ENCODE measurements around the gene SLC9C2.
"Not testable (repeated sequence)": the region's sequence is repeated elsewhere in the genome, so short reads cannot be mapped to it uniquely, and the experiment has no call there.

Gene SLC9C2

DNA sequence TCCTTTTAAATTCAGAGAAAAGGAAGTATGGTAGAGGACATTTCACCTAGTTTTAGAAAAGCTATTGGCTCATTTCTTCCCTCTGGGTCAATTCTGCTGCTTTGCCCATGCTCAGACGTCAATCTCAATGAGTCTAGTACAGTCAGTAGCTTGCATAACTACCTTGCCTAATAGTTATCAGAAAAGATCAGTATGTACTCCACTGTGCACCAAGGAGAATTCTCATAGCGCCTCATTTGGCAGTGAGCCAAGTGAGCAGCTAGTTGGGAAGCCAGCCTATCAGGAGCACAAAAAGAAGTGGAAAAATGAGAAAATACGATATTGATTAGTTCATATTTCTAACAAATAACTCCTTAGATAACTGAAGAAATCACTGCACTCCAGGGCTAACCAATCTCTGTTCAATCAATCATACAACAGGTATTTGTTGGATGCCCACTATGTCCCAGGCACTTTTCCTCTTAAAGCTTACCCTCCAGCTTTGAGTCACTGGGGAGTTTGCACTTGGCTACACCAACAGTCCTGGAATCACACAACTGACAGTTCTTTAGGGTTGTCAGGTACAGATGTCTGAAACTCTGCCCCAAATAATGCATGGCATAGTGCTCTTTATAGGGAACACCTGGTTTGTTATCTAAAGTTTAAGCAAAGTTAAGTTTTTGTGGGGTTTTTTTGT lies 75.6 kb downstream of the SLC9C2 start:
- no peak for DNase-seq (ENCODE audit: insufficient read length, low spot score)
- FAIRE-seq: no peak
- no peak for TF ChIP-seq POLR2A (IDR thresholded peaks at IDR 0.05; ENCODE audit: low read depth, low read length)

DNA sequence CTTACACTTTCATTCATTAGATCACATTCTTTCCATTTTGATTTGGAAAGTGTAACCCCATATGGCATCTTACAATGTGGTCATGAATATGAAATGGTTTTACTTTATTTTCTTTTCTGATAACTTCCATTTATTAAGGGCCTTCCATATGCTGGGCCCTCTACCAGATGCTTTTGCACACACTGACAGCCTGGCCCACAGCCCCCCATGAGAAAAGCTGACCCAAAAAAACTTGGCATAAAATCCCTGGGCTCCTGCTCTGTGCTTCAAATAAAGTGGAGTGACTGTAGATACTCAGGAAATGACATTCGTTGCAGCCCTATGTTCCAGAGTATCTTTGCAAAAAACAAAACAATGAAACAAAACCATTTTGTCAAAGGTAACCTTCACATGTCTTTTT lies 76.9 kb downstream of the SLC9C2 start:
- DNase-seq (ENCODE audit: insufficient read length, low spot score) (no peak), FAIRE-seq (no peak)
- no peak for TF ChIP-seq POLR2A (IDR thresholded peaks at IDR 0.05; ENCODE audit: low read depth, low read length)

DNA sequence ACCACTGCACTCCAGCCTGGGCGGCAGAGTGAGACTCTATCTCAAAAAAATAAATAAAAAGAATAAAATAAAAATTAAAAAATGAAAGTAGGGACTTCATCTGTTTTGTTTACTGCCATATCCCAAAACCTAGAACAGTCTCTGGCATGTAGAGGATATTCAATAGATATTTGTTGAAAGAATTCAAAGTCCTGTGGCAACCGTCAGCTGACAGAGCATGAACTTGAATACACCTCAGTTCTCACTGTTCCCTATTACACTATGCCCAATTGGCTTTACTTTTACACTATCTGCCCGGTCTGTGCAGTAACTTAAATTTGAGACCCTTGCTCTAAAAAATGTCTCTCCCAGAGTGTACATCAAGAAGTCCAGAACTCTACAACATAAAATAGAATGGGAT lies 79.5 kb downstream of the SLC9C2 start:
- FAIRE-seq: no peak
- TF ChIP-seq POLR2A (IDR thresholded peaks at IDR 0.05; ENCODE audit: low read depth, low read length): no peak

DNA sequence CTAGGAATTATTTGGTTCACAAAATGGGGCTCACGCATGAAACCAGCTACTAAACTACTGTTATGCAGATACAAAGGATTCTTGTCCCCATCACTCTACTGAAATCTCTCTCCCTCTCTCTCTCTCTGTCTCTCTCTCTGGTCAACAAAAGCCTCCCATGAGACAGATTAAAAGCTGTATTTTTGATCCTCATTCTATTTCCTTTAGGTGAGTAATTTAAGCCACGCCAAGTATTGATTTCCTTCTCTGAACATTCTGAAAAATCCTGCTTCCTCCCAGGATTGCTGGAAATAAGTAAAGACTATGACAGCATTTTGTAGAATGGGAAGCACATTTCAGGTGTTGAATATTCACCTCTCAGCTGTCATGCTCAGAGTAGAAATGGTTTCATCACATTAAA lies 82.1 kb downstream of the SLC9C2 start:
- FAIRE-seq: no peak
- no peak for DNase-seq (ENCODE audit: insufficient read length, low spot score)
- no peak for TF ChIP-seq POLR2A (IDR thresholded peaks at IDR 0.05; ENCODE audit: low read depth, low read length)

More for the DNA sequence above, 79.5 kb downstream of the SLC9C2 start:
- no peak for DNase-seq (ENCODE audit: insufficient read length, low spot score)

DNA sequence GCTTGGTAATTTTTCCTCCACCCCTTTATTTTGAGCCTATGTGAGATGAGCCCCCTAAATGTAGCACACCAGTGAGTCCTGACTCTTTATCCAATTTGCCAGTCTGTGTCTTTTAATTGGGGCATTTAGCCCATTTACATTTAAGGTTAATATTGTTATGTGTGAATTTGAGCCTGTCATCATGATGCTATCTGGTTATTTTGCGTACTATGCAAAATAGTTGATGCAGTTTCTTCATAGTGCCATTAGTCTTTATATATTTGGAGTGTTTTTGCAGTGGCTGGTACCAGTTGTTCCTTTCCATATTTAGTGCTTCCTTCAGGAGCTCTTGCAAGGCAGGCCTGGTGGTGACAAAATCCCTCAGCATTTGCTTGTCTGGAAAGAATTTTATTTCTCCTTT lies 88.4 kb downstream of the SLC9C2 start:
- not testable (repeated sequence) for FAIRE-seq; DNase-seq (ENCODE audit: insufficient read length, low spot score)

DNA sequence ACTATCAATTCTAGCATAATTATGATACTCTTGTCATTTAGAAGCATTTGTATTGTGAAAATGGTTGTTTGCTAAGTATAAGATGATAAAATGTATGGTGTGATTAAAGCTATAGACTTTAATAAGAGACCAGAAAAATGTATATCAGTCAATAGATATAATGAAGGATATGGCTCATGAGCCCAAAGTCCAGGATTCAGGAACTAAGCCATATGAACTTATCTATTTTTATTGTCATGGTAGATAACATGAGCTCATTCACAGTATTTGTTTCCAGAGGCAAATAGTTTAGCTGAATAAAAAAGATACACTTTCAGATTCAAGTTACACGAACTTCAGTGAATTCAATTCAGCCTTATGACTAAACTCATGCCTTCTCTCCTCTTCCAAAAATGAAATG lies 93.1 kb downstream of the SLC9C2 start:
- FAIRE-seq: no peak
- no peak for TF ChIP-seq POLR2A (IDR thresholded peaks at IDR 0.05; ENCODE audit: low read depth, low read length)
- DNase-seq (ENCODE audit: insufficient read length, low spot score): no peak

DNA sequence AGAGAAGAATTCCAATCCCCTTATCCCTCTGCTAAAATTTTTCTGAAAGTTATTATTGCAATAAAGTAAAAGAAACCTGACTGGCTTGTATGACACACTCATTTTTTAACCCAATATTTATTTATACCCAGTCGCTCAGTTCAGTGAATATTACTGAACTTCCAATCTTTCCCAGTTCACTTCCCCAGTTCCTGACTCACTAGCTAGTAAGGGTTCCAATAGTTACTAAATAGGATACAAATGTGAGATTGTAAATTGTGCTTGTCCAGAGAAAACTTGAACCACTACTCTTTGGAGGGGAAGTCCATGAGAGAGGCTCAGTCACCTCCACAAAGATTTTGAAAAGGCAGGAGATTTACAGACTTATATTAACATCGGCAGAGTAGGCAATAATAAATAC lies 94.3 kb downstream of the SLC9C2 start:
- FAIRE-seq: no peak
- DNase-seq (ENCODE audit: insufficient read length, low spot score): no peak
- no peak for TF ChIP-seq POLR2A (IDR thresholded peaks at IDR 0.05; ENCODE audit: low read depth, low read length)

DNA sequence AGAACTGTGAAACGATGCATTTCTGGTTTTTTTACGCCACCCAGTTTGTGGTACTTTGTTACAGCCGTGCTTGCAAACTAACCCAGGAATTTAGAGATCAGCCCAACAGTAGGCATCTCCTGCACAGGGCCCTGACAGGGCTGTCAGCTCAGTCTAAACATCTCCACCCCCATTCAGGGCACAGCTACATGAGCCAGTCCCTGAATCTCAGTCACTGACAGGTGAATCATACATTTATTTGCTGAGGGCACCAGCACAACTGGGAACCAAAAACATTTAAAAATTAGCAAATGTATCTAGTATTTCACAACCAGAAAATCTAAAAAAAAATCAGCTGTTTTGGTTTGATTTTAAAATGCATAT lies 95.0 kb downstream of the SLC9C2 start:
- DNase-seq (ENCODE audit: insufficient read length, low spot score): peak; percentile 28
- TF ChIP-seq POLR2A (IDR thresholded peaks at IDR 0.05; ENCODE audit: low read depth, low read length): no peak
- peak; percentile 66 for FAIRE-seq

DNA sequence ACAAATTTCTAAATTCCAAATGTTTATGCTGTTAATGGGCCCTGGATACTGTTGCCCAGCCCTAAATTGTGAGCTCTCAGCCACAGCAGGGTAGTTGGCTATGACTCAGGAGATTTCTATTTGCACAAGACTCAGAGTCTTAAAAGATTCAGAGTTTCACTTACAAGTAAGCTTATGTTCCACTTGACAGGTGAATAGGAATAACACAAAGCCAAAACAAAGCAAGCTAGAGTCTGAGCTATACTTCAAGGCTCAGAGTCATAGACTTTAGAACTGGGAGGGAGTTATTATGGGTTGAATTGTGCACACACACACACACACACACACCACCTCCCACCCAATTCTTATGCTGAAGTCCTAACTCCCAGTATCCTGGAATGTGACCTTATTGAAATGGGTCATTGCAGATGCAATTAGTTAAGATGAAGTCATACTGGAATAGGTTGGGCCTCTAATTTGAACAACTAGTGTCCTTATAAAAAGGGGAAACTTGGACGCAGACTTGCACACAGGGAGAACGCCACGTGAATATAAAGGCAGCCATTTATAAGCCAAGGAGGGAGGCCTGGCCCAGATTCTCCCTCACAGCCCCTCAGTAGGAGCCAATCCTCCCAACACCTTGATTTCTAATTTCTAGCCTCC lies 95.5 kb downstream of the SLC9C2 start:
- DNase-seq (ENCODE audit: insufficient read length, low spot score) (peak; percentile 19), FAIRE-seq (peak; percentile 43)

DNA sequence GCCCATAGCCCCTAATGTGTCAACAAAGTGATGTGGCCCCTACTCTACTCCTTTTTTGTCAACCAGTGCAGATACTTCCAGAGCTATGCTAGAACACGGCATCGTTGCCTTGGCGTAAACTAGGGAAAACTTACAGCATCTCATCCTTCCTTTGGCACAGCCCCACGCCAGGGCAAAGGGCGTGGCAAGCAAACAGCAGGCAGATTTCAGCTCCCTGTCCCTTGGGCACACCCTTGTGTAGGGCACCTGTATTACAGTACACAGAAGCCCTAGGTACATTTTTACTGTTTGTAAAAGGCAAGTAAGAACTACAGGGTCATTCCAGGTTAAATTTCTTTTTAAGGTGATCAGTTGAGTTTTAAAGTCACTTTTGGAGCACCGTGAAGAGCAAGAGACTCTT lies 96.4 kb downstream of the SLC9C2 start:
- DNase-seq (ENCODE audit: insufficient read length, low spot score): peak; percentile 18
- TF ChIP-seq POLR2A (IDR thresholded peaks at IDR 0.05; ENCODE audit: low read depth, low read length): no peak
- FAIRE-seq: no peak

More for the DNA sequence above, 95.5 kb downstream of the SLC9C2 start:
- TF ChIP-seq POLR2A (IDR thresholded peaks at IDR 0.05; ENCODE audit: low read depth, low read length): no peak

DNA sequence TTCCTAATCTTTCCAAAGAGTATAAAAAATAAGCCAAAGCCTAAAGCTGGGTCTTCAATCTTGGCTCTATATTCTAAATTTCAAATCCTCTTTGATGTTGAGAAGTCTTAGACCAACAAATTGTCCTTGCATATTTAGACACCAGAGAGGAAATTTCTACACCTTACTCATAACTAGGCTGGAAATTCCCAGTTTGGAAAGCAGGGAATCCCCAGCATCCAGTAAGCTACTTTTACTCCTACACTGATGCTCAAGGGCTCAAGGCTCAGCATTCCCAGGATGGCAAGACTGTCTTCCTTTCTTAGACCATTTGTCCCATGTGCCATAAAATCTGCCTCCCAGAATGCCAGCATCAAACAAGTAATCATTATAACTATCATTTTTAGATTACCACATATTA lies 97.5 kb downstream of the SLC9C2 start:
- DNase-seq (ENCODE audit: insufficient read length, low spot score): no peak
- FAIRE-seq: no peak
- TF ChIP-seq POLR2A (IDR thresholded peaks at IDR 0.05; ENCODE audit: low read depth, low read length): no peak

DNA sequence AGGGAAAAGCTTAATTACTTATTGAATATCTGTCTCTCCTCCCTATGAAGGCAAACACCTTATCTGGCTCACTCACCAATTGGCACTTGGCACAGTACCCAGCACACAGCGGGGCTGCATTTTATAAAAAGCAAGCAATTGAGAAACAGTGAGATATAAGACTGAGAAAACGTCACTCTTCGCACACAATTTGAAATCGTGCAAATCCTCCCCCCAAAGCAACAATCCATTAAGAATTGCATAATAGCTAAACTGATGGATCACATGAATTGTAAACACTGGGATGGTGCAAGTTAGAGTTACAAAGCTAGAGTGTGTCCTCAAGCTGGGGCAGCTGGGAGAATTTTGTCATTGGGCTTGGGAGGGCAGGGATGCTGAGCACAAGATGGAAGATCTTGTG lies 98.6 kb downstream of the SLC9C2 start:
- DNase-seq (ENCODE audit: insufficient read length, low spot score): no peak
- no peak for FAIRE-seq
- no peak for TF ChIP-seq POLR2A (IDR thresholded peaks at IDR 0.05; ENCODE audit: low read depth, low read length)

DNA sequence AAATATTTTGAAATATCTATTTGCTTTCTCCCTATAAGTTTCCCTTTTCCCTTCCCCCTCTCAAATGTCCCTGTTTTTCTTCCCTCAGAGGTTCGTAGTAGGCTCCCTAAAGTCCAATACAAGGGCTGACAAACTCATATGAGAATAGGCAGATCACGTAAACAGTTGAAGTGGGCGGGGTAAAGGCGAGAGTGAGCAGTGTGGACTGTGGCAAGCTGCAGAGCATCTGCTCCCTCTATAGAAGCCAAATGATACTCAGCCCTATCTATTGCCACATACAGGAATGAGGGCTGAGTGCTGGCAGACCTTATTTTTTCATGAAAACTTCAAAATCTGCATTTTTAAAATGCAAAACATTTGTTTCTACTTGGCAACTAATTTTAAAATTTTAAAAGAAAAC lies 99.5 kb downstream of the SLC9C2 start:
- FAIRE-seq (no peak), DNase-seq (ENCODE audit: insufficient read length, low spot score) (no peak)
- TF ChIP-seq POLR2A (IDR thresholded peaks at IDR 0.05; ENCODE audit: low read depth, low read length): no peak

DNA sequence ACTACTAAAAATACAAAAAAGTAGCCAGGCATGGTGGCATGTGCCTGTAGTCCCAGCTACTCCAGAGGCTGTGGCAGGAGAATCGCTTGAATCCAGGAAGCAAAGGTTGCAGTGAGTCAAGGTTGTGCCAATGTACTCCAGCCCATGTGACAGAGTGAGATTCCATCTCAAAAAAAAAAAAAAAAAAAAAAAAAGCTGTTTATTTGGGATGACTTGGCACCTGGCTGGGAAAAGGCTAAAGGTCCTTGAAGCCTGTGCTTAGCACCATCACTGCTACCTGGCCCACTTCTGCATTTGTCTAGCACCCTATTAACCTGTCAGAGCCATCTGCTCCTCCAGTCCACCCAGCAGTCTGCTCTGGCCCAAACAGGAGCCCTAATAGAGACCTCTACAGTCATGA lies 100.8 kb downstream of the SLC9C2 start:
- FAIRE-seq: no peak
- TF ChIP-seq POLR2A (IDR thresholded peaks at IDR 0.05; ENCODE audit: low read depth, low read length): no peak
- DNase-seq (ENCODE audit: insufficient read length, low spot score): no peak

DNA sequence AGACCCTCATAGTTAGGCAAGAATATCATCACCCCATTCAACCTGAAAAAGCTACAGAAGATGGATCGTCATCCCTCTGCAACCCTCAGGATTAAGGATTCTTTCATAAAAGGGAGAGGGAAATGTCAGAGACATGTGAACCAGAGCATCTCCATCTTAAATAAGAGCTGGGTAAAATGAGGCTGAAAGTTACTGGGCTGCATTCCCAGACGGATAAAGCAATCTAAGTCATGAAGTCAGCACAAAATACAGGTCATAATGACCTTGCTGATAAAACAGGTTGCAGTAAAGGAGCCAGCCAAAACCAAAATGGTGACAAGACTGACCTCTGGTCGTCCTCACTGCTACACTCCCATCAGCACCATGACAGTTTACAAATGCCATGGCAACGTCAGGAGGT lies 103.1 kb downstream of the SLC9C2 start:
- no peak for TF ChIP-seq POLR2A (IDR thresholded peaks at IDR 0.05; ENCODE audit: low read depth, low read length)
- no peak for FAIRE-seq

More for the DNA sequence above, 103.1 kb downstream of the SLC9C2 start:
- no peak for DNase-seq (ENCODE audit: insufficient read length, low spot score)
